K562 (cell line): ENCODE results near the gene WASL. TPM values are rescaled to one million over a fixed set of nuclear protein-coding genes. Genes with fewer than 3 reads are reported as not detected.
A peak's percentile ranks its signal among the peaks of the same experiment; 100 is the strongest.

Source experiments
- ATAC-seq: fragments of 200-7000 bp; cut with Tn5 transposase; 3 replicates; pipeline ENCODE4 v1.9.1; 2020; ENCODE audit warnings: moderate library complexity
- Bru-seq: library from RNA; stranded (reverse); fragments of 400-500 nt; gene quantifications from one replicate; lab custom pipeline; 2021; lab: Mats Ljungman, UMichigan
- BruChase-seq, 2 experiments: library from RNA; stranded (reverse); fragments of 400-500 nt; gene quantifications; one replicate each; lab custom pipeline; 2021; lab: Mats Ljungman, UMichigan
- BruUV-seq: library from RNA; stranded (reverse); fragments of 400-500 nt; replicated peaks from 2 replicates; lab custom pipeline; 2021; lab: Mats Ljungman, UMichigan
- CTCF ChIA-PET: fragments of 300-600 bp; formaldehyde crosslinking; extraction: SDS; loops from one replicate; lab custom pipeline; 2021; ENCODE audit warnings: low intra/inter-chr PET ratio; lab: Yijun Ruan, JAX
- POLR2A ChIA-PET: fragments of 300-600, 350-650 bp; sonication (Branson Sonifier 250); formaldehyde crosslinking; extraction: SDS; loops from one replicate; lab custom pipeline; 2021; ENCODE audit warnings: antibody characterized with exemption, inconsistent platforms; lab: Yijun Ruan, JAX
- DNase-seq, 4 experiments: peaks; one replicate each; pipeline versions ENCODE4 v3.0.0 to v3.0.0-alpha.2; 2011 to 2018; ENCODE audit warnings: low spot score in 3 of 4, mixed read lengths in 3 of 4; ENCODE audit errors: extremely low read depth in 1 of 4
- FAIRE-seq: peaks from 2 replicates; lab custom pipeline; 2011; peaks lifted over from hg19 to GRCh38; lab: Jason Lieb, UNC
- H2AFZ ChIP-seq: 2 replicates; pipeline ENCODE4 v1.6.0; 2011; ENCODE audit warnings: low read depth, low read length, control low read depth, inconsistent platforms
- H3K27ac ChIP-seq: fragments of 200-600 bp; 3 replicates; pipeline ENCODE4 v1.8.0; 2011; ENCODE audit warnings: low read depth, mild to moderate bottlenecking, control low read depth, inconsistent platforms, low read length, moderate library complexity, mixed read lengths; ENCODE audit errors: extremely low read depth
- H3K27me3 ChIP-seq, 2 experiments: fragments of 300-600 bp in 1 of 2; 2 replicates in 1 of 2; 3 replicates in 1 of 2; pipeline versions ENCODE4 v1.6.0 to v1.8.0; 2011; ENCODE audit warnings: inconsistent platforms in 2 of 2, low read length in 2 of 2, mild to moderate bottlenecking in 1 of 2, mixed read lengths in 1 of 2, moderate library complexity in 1 of 2; ENCODE audit not compliant: control insufficient read depth in 2 of 2, insufficient read depth in 2 of 2
- H3K36me3 ChIP-seq: fragments of 300-600 bp; 3 replicates; pipeline ENCODE4 v1.8.0; 2011; ENCODE audit warnings: mild to moderate bottlenecking, low read length, inconsistent platforms; ENCODE audit not compliant: control insufficient read depth, insufficient read depth
- H3K4me1 ChIP-seq, 2 experiments: fragments of 200-600 bp in 1 of 2; replicated peaks in 1 of 2; 2 replicates in 1 of 2; 3 replicates in 1 of 2; pipeline versions ENCODE4 v1.5.1 to v1.8.0; 2011; ENCODE audit warnings: inconsistent platforms in 2 of 2, low read length in 2 of 2, mild to moderate bottlenecking in 1 of 2, mixed read lengths in 1 of 2, moderate library complexity in 1 of 2; ENCODE audit not compliant: control insufficient read depth in 2 of 2, insufficient read depth in 2 of 2
- H3K4me2 ChIP-seq: 2 replicates; pipeline ENCODE4 v1.6.1; 2011; ENCODE audit warnings: low read length, control low read depth, inconsistent platforms, mixed read lengths; ENCODE audit not compliant: insufficient read depth
- H3K4me3 ChIP-seq: fragments of 200-600 bp; sonication (generic), shearing (Covaris generic); 2 replicates; pipeline ENCODE4 v1.5.1; 2016; ENCODE audit warnings: control low read depth, inconsistent platforms
- H3K79me2 ChIP-seq: fragments of 200-600 bp; 3 replicates; pipeline ENCODE4 v1.8.0; 2011; ENCODE audit warnings: low read length, inconsistent platforms; ENCODE audit not compliant: control insufficient read depth, insufficient read depth
- H3K9ac ChIP-seq, 2 experiments: 2 replicates each; pipeline versions ENCODE4 v1.6.0 to v1.6.1; 2011; ENCODE audit warnings: low read depth in 2 of 2, low read length in 2 of 2, control low read depth in 1 of 2, inconsistent platforms in 1 of 2, mild to moderate bottlenecking in 1 of 2, mixed read lengths in 1 of 2; ENCODE audit not compliant: insufficient read depth in 1 of 2
- H3K9me1 ChIP-seq: one replicate; pipeline ENCODE4 v1.6.0; 2011; ENCODE audit warnings: inconsistent platforms, mild to moderate bottlenecking, low read length, moderate library complexity; ENCODE audit not compliant: control insufficient read depth, insufficient read depth
- H3K9me3 ChIP-seq: replicated peaks from 2 replicates; pipeline ENCODE4 v1.5.1; 2011; ENCODE audit warnings: low read depth, low read length, inconsistent platforms; ENCODE audit not compliant: control insufficient read depth, insufficient read depth
- H4K20me1 ChIP-seq: replicated peaks from 2 replicates; pipeline ENCODE4 v1.6.1; 2011; ENCODE audit warnings: low read length, inconsistent platforms, mixed read lengths; ENCODE audit not compliant: control insufficient read depth, insufficient read depth
- CEBPB ChIP-seq: fragments of 450-650 bp; IDR thresholded peaks from 2 replicates; pipeline ENCODE4 v1.6.1; 2016; ENCODE audit warnings: missing genetic modification characterization, missing compliant biosample characterization
- ELF2 ChIP-seq: fragments of 250-450 bp; sonication (Bioruptor Pico); IDR thresholded peaks from 2 replicates; pipeline ENCODE4 v1.5.0; 2021; ENCODE audit warnings: mild to moderate bottlenecking
- GTF2E2 ChIP-seq: fragments of 200-800 bp; sonication (Bioruptor generic); IDR thresholded peaks from 2 replicates; pipeline ENCODE4 v1.6.1; 2016; ENCODE audit warnings: missing genetic modification characterization, missing compliant biosample characterization
- HCFC1 ChIP-seq: IDR thresholded peaks from 2 replicates; pipeline ENCODE4 v1.6.1; 2012; ENCODE audit warnings: low read depth, low read length, improper control_type of control experiment
- NBN ChIP-seq: fragments of 450-650 bp; IDR thresholded peaks from 2 replicates; pipeline ENCODE4 v1.6.1; 2016; ENCODE audit warnings: low read depth, mild to moderate bottlenecking
- TEAD4 ChIP-seq, 2 experiments: sonication (generic) in 1 of 2; formaldehyde crosslinking in 1 of 2; IDR thresholded peaks; 2 replicates each; pipeline versions ENCODE4 v1.6.1 to v1.8.0; 2012 to 2022; ENCODE audit warnings: borderline replicate concordance in 1 of 2, inconsistent platforms in 1 of 2, low read length in 1 of 2, mild to moderate bottlenecking in 1 of 2, missing genetic modification reagents in 1 of 2
- ZNF395 ChIP-seq: fragments of 200-800 bp; sonication (Bioruptor generic); IDR thresholded peaks from 2 replicates; pipeline ENCODE4 v1.6.1; 2017; ENCODE audit warnings: missing genetic modification characterization, missing compliant biosample characterization
- WGBS: fragments of 100-300 bp; shearing (Covaris generic); methylation state at CpG from one replicate; pipeline ENCODE4 v1.1.6; 2016; ENCODE audit warnings: low coverage, mixed read lengths; ENCODE audit not compliant: insufficient coverage; ENCODE audit errors: missing lambda C conversion rate; 5-methylcytosine and 5-hydroxymethylcytosine counted together
- in situ Hi-C: fragments of 300-500 bp; cut with MboI; formaldehyde crosslinking; loops from 4 replicates; pipeline ENCODE4 v1.15.0; 2018; ENCODE audit warnings: inconsistent platforms, mixed read lengths
- intact Hi-C: fragments of 100-400 bp; cut with micrococcal nuclease; formaldehyde crosslinking; loops from 2 replicates; pipeline ENCODE4 v1.14.2; 2022
- long read RNA-seq, 3 experiments: library from polyadenylated mRNA in 2 of 3; library from RNA in 1 of 3; unstranded in 2 of 3; stranded (forward) in 1 of 3; transcript quantifications; one replicate each; pipeline ENCODE4 v2.0.0, GENCODE V29; 2019 to 2022
- polyA minus RNA-seq, 3 experiments: library from RNA; depleted of rRNA, polyadenylated mRNA; stranded (reverse); fragments of >200 nt; gene quantifications; 2 replicates each; pipeline ENCODE4 v1.2.3, GENCODE V29; 2011
- polyA plus RNA-seq, 8 experiments: library from polyadenylated mRNA; depleted of rRNA in 4 of 8; stranded (reverse) in 5 of 8; unstranded in 3 of 8; fragments of >200 nt; fragmentation: Nextera tagmentation in 2 of 8; fragmentation: Illumina TruSeq in 1 of 8; extraction: Ambion mirVana in 2 of 8; extraction: Trizol in 1 of 8; gene quantifications; 2 replicates each; pipeline versions ENCODE4 v1.2.1 to v1.2.3, GENCODE V29; 2011 to 2014; ENCODE audit warnings: inconsistent platforms in 1 of 8, missing spikeins in 1 of 8
- total RNA-seq, 7 experiments: library from RNA; depleted of rRNA in 6 of 7; stranded (reverse); fragments of >200 nt in 6 of 7; fragmentation: Illumina TruSeq in 2 of 7; extraction: Trizol in 2 of 7; gene quantifications; 2 replicates each; pipeline versions ENCODE4 v1.2.1 to v1.2.3, GENCODE V29; 2011 to 2021; ENCODE audit warnings: low replicate concordance in 1 of 7
- TF ChIP-seq, protein P1 (sequence below): sonication (generic); formaldehyde crosslinking; IDR thresholded peaks from 2 replicates; pipeline ENCODE4 v1.8.0; 2023; ENCODE audit warnings: missing genetic modification reagents, mild to moderate bottlenecking, borderline replicate concordance

Gene WASL
- total RNA-seq (2011; cell fraction: chromatin; rRNA removed; ENCODE audit: low replicate concordance): 10.9 and 28.5 TPM in 2 replicates
- 10.0 and 12.2 TPM in 2 replicates for total RNA-seq (2011; cell fraction: nucleolus; rRNA removed)
- 19.1 and 41.4 TPM in 2 replicates for total RNA-seq (2011; cell fraction: nucleoplasm; rRNA removed)
- 4.1 and 5.9 TPM in 2 replicates for total RNA-seq (2014; rRNA removed)
- total RNA-seq (2014; rRNA removed; fragmentation: Illumina TruSeq; extraction: Trizol): 9.6 and 9.9 TPM in 2 replicates
- total RNA-seq (2015; rRNA removed; fragmentation: Illumina TruSeq; extraction: Trizol): 8.5 and 8.7 TPM in 2 replicates
- 12.9 and 13.9 TPM in 2 replicates for total RNA-seq (2021)
- 5.6 and 8.3 TPM in 2 replicates for polyA plus RNA-seq (2011; rRNA removed)
- polyA plus RNA-seq (2011; cell fraction: cytosol; rRNA removed): 2.0 and 2.8 TPM in 2 replicates
- 10.4 and 11.6 TPM in 2 replicates for polyA plus RNA-seq (2011; cell fraction: nucleus; rRNA removed)
- 8.4 and 12.5 TPM in 2 replicates for polyA plus RNA-seq (2012)
- polyA plus RNA-seq (2014; fragmentation: Illumina TruSeq; extraction: Trizol): 10.2 and 10.9 TPM in 2 replicates
- 1 to 10 TPM; 3.2 to 4.4 TPM for polyA plus RNA-seq (2014; fragmentation: Nextera tagmentation; extraction: Ambion mirVana)
- polyA plus RNA-seq (2014; rRNA removed): 6.6 and 8.1 TPM in 2 replicates
- 7.6 and 9.3 TPM in 2 replicates for polyA minus RNA-seq (2011; rRNA and poly(A)+ RNA removed)
- 4.5 and 6.2 TPM in 2 replicates for polyA minus RNA-seq (2011; cell fraction: cytosol; rRNA and poly(A)+ RNA removed)
- polyA minus RNA-seq (2011; cell fraction: nucleus; rRNA and poly(A)+ RNA removed): 29.4 and 36.2 TPM in 2 replicates
- Bru-seq, nascent RNA: percentile 97 among the genes with signal in this experiment
- BruChase-seq, experiment 1, labeled RNA remaining after a 2-hour chase: percentile 97 among the genes with signal in this experiment
- percentile 97 among the genes with signal in this experiment for BruChase-seq, experiment 2, labeled RNA remaining after a 6-hour chase
- long read RNA-seq, experiment 1, full-length matches to known transcripts: 16 of 64 reads
- long read RNA-seq, experiment 1, partial matches to known transcripts: 36 of 64 reads
- long read RNA-seq, experiment 1, other reads (novel, unspliced or antisense): 12 of 64 reads
- long read RNA-seq, experiment 2, partial matches to known transcripts: 1 of 12 reads
- long read RNA-seq, experiment 2, other reads (novel, unspliced or antisense): 11 of 12 reads
- long read RNA-seq, experiment 3, partial matches to known transcripts: 8 of 9 reads
- long read RNA-seq, experiment 3, other reads (novel, unspliced or antisense): 1 of 9 reads

DNA sequence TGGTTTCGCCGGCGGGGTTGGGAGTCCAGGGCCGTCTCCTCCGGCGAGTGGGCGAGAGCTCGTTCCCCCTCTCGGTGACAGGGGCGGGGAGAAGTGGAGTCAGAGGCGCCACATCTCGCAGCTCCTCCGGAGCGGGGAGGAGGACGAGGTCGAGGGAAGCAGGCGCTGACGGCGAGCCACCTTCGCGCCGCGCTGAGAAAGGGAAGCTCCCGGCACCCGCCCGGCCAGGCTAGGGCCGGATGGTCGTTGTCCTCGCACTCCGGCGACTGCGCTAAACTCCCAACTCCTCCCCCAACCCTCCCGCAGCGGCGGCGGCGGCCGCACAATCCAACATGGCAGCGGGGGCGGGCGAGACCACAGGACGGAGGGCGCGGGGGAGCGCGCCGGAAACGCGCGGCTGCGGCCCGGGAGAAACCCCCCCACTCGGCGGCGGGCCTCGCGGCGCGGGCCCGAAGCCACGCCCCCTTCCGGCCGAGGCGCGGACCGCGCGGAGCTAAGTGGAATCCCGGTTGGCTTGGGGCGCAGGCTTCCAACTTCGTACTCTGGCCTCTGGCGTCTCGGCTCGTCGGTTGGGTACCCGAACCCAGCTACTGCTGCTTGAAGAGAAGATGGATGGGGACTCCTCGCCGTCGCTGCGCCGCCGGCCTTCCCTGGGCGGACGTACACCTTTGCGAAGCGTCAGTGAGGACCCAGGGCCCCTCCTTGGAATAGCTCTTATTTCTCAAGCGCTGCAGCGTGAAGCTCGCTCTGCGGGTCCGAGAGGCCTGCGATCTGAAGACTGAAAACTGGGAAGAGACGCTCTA is at the start of gene WASL:
TSS of gene WASL (minus strand) at position 270 of the 803 bp plus-strand sequence. CDS start at position 1, 269 bp downstream.
- Histone ChIP-seq H3K27me3 (no peaks in the 10 kb centered on the region), H3K4me1 (peaks cover 16 to 20% of the 10 kb centered on the region in 2 experiments; a peak in 4 of 5 replicates)
- WGBS: under 1% methylated on average over 77 of the region's 93 CpGs
- TF ChIP-seq ZNF395 (peak; percentile 88), NBN (peak; percentile 16), CEBPB (tag) (no peak), GTF2E2 (tag) (peak; percentile 83), ELF2 (CRISPR knock-in tag) (no peak), HCFC1 (peak; percentile 75), TEAD4 (IDR thresholded peaks at IDR 0.05; ENCODE audit: low read length) (peak; percentile 55), TEAD4 (CRISPR knock-in tag; IDR thresholded peaks at IDR 0.05; ENCODE audit: borderline replicate concordance) (peak; percentile 89)
- TF ChIP-seq, protein P1, sequence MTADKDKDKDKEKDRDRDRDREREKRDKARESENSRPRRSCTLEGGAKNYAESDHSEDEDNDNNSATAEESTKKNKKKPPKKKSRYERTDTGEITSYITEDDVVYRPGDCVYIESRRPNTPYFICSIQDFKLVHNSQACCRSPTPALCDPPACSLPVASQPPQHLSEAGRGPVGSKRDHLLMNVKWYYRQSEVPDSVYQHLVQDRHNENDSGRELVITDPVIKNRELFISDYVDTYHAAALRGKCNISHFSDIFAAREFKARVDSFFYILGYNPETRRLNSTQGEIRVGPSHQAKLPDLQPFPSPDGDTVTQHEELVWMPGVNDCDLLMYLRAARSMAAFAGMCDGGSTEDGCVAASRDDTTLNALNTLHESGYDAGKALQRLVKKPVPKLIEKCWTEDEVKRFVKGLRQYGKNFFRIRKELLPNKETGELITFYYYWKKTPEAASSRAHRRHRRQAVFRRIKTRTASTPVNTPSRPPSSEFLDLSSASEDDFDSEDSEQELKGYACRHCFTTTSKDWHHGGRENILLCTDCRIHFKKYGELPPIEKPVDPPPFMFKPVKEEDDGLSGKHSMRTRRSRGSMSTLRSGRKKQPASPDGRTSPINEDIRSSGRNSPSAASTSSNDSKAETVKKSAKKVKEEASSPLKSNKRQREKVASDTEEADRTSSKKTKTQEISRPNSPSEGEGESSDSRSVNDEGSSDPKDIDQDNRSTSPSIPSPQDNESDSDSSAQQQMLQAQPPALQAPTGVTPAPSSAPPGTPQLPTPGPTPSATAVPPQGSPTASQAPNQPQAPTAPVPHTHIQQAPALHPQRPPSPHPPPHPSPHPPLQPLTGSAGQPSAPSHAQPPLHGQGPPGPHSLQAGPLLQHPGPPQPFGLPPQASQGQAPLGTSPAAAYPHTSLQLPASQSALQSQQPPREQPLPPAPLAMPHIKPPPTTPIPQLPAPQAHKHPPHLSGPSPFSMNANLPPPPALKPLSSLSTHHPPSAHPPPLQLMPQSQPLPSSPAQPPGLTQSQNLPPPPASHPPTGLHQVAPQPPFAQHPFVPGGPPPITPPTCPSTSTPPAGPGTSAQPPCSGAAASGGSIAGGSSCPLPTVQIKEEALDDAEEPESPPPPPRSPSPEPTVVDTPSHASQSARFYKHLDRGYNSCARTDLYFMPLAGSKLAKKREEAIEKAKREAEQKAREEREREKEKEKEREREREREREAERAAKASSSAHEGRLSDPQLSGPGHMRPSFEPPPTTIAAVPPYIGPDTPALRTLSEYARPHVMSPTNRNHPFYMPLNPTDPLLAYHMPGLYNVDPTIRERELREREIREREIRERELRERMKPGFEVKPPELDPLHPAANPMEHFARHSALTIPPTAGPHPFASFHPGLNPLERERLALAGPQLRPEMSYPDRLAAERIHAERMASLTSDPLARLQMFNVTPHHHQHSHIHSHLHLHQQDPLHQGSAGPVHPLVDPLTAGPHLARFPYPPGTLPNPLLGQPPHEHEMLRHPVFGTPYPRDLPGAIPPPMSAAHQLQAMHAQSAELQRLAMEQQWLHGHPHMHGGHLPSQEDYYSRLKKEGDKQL (CRISPR knock-in tag): no peak

More for the DNA sequence above, at the start of gene WASL:
- H3K9ac ChIP-seq: peak within 1 kb of the TSS; percentile 94 to 99
- peaks cover 87% of the 10 kb centered on the region for H3K79me2 ChIP-seq
- H4K20me1 ChIP-seq: peaks cover 20% of the 10 kb centered on the region
- ChIA-PET CTCF (no interaction called here), POLR2A (interaction anchor here (0.5 to 3.8 kb wide), 26 partner anchors 8 to 1017 kb away, joined by 3 to 28 read pairs (median 4); partner anchors contain the start of gene GPR37)
- peak within 1 kb of the TSS; percentile 77 for H3K4me3 ChIP-seq
- H3K9me1 ChIP-seq: no peaks in the 10 kb centered on the region
- H2AFZ ChIP-seq: peak within 1 kb of the TSS; percentile 80
- peaks cover 3% of the 10 kb centered on the region; the same call in 1 of the 2 replicates for H3K9me3 ChIP-seq
- in situ Hi-C loops (no loop called here), intact Hi-C loops (loop anchor here (1.0 to 2.0 kb wide), 3 partner anchors 22 to 214 kb away; partner anchors contain the start of gene IQUB)
- peak; percentile 44 for FAIRE-seq
- peak; percentile 96 to 99 (median 96) for DNase-seq
- H3K4me2 ChIP-seq: peak within 1 kb of the TSS; percentile 95
- BruUV-seq: no TSS peak
- H3K27ac ChIP-seq: peak within 1 kb of the TSS; percentile 94
- ATAC-seq: peak; percentile 75
- H3K36me3 ChIP-seq: peaks cover 18% of the 10 kb centered on the region; the same call in 2 of the 3 replicates
